Uterus (tissue), 4 donors: ENCODE measurements around the gene CHP2. TPM values are rescaled to one million over a fixed set of nuclear protein-coding genes. Genes with fewer than 3 reads are reported as not detected.

Experiments
- DNase-seq, 2 donors: peaks; one replicate each; pipeline ENCODE4 v3.0.0-alpha.2; 2019 to 2020
- H3K27ac ChIP-seq, 2 donors: fragments of 200-600 bp; sonication (generic); 1 replicate in 1 of 2; 2 replicates in 1 of 2; pipeline ENCODE4 v1.5.1; 2016 to 2018
- H3K27me3 ChIP-seq, 2 donors: fragments of 200-600 bp; sonication (generic); one replicate each; pipeline ENCODE4 v1.5.1; 2018 to 2019; ENCODE audit warnings: control low read depth in 1 of 2
- H3K36me3 ChIP-seq, 2 donors: fragments of 200-600 bp; sonication (generic); one replicate each; pipeline ENCODE4 v1.5.1; 2019; ENCODE audit warnings: control low read depth in 1 of 2
- H3K4me1 ChIP-seq, 2 donors: fragments of 200-600 bp; sonication (generic); one replicate each; pipeline ENCODE4 v1.5.1; 2018 to 2019; ENCODE audit warnings: control low read depth in 1 of 2
- H3K4me3 ChIP-seq, 2 donors: fragments of 200-600 bp; sonication (generic); 1 replicate in 1 of 2; 2 replicates in 1 of 2; pipeline ENCODE4 v1.5.1; 2018 to 2019; ENCODE audit warnings: mild to moderate bottlenecking in 1 of 2
- H3K9me3 ChIP-seq, 2 donors: fragments of 200-600 bp; sonication (generic); one replicate each; pipeline ENCODE4 v1.5.1; 2019; ENCODE audit warnings: control low read depth in 1 of 2
- CTCF ChIP-seq, 4 experiments: fragments of 200-600 bp in 2 of 4; fragments of 450-650 bp in 2 of 4; sonication (generic) in 2 of 4; IDR thresholded peaks; one replicate each; pipeline ENCODE4 v1.5.1; 2016 to 2019; ENCODE audit warnings: antibody characterized with exemption in 4 of 4, mild to moderate bottlenecking in 2 of 4, moderate library complexity in 1 of 4
- POLR2A ChIP-seq, 2 donors: fragments of 450-650 bp; IDR thresholded peaks; one replicate each; pipeline ENCODE4 v1.6.1; 2016; ENCODE audit warnings: antibody characterized with exemption in 2 of 2, mild to moderate bottlenecking in 1 of 2, moderate library complexity in 1 of 2
- intact Hi-C: fragments of 100-400 bp; cut with DNase I; formaldehyde crosslinking; loops from one replicate; pipeline ENCODE4 v1.15.1; 2023; ENCODE audit warnings: low total_unique reads
- total RNA-seq, 4 donors: library from RNA; depleted of rRNA in 3 of 4; stranded (reverse); fragments of >200 nt in 3 of 4; gene quantifications; one replicate each; pipeline versions ENCODE4 v1.1.0 to v1.2.4, GENCODE V29; 2014 to 2023
- donor health status: DM: yes; HTN: yes; CAD: no.

The CHP2 gene
- total RNA-seq, 4 donors from 2014 or later, result 0.35 TPM; not detected in 3

GRCh38 chr16:23773339-23773738 is 18.5 kb downstream of the CHP2 start:
- Histone ChIP-seq H3K4me1 (no peaks in the 10 kb centered on the region), H3K27me3 (no peaks in the 10 kb centered on the region), H3K27ac (no peak overlapping the region), H3K36me3 (no peaks in the 10 kb centered on the region), H3K4me3 (no peak overlapping the region), H3K9me3 (no peaks in the 10 kb centered on the region)
- no peak for DNase-seq
- intact Hi-C loops, result no loop called here
- TF ChIP-seq POLR2A (IDR thresholded peaks at IDR 0.05) (no peak), CTCF (IDR thresholded peaks at IDR 0.05) (no peak)

- H3K4me3 ChIP-seq, result no peak overlapping the region
- no peaks in the 10 kb centered on the region for H3K9me3 ChIP-seq
- no peak for TF ChIP-seq POLR2A (IDR thresholded peaks at IDR 0.05)
- no peak for TF ChIP-seq CTCF (IDR thresholded peaks at IDR 0.05)
- no peaks in the 10 kb centered on the region for H3K4me1 ChIP-seq
- no peaks in the 10 kb centered on the region for H3K36me3 ChIP-seq
- no peaks in the 10 kb centered on the region for H3K27me3 ChIP-seq
- DNase-seq, result no peak
- intact Hi-C loops, result no loop called here
- no peak overlapping the region for H3K27ac ChIP-seq
Observed at GRCh38 chr16:23781176-23781575, 26.4 kb downstream of the CHP2 start.

- Histone ChIP-seq H3K36me3 (no peaks in the 10 kb centered on the region), H3K9me3 (no peaks in the 10 kb centered on the region), H3K27me3 (no peaks in the 10 kb centered on the region), H3K4me3 (no peak overlapping the region), H3K4me1 (no peaks in the 10 kb centered on the region), H3K27ac (no peak overlapping the region)
- no peak for DNase-seq
- TF ChIP-seq CTCF (IDR thresholded peaks at IDR 0.05) (no peak), POLR2A (IDR thresholded peaks at IDR 0.05) (no peak)
- intact Hi-C loops, result no loop called here
Observed at GRCh38 chr16:23784811-23785447, 30.1 kb downstream of the CHP2 start.

GRCh38 chr16:23785842-23786241 is 31.0 kb downstream of the CHP2 start:
- TF ChIP-seq POLR2A (IDR thresholded peaks at IDR 0.05) (no peak), CTCF (IDR thresholded peaks at IDR 0.05) (no peak)

GRCh38 chr16:23786964-23787561 is 32.2 kb downstream of the CHP2 start:
- TF ChIP-seq CTCF (IDR thresholded peaks at IDR 0.05) (no peak), POLR2A (IDR thresholded peaks at IDR 0.05) (no peak)
- no peak overlapping the region for H3K4me3 ChIP-seq
- no peaks in the 10 kb centered on the region for H3K4me1 ChIP-seq
- no peak overlapping the region for H3K27ac ChIP-seq
- no peaks in the 10 kb centered on the region for H3K27me3 ChIP-seq
- intact Hi-C loops, result no loop called here
- H3K36me3 ChIP-seq, result no peaks in the 10 kb centered on the region
- no peak for DNase-seq
- no peaks in the 10 kb centered on the region for H3K9me3 ChIP-seq

More at GRCh38 chr16:23785842-23786241, 31.0 kb downstream of the CHP2 start:
- Histone ChIP-seq H3K27me3 (no peaks in the 10 kb centered on the region), H3K4me1 (no peaks in the 10 kb centered on the region), H3K36me3 (no peaks in the 10 kb centered on the region), H3K4me3 (no peak overlapping the region), H3K9me3 (no peaks in the 10 kb centered on the region), H3K27ac (no peak overlapping the region)
- no peak for DNase-seq
- intact Hi-C loops, result no loop called here
